Measurements from ENCODE around the gene AGAP2.

Gene AGAP2

GRCh38 chr12:57732726-57733593 is 5.6 kb downstream of the AGAP2 start:
- no peaks in the 10 kb centered on the region for H3K27me3 ChIP-seq (ENCODE audit: low read length)
- TF ChIP-seq EZH2phosphoT487 (conservative IDR thresholded peaks at IDR 0.05; ENCODE audit: low read length) (no peak), CTCF (IDR thresholded peaks at IDR 0.05; ENCODE audit: insufficient read depth, low read length, poor library complexity, severe bottlenecking) (no peak)
- no peak overlapping the region for H3K27ac ChIP-seq (ENCODE audit: low read depth, low read length)
- H3K9me2 ChIP-seq (replicated peaks; ENCODE audit: insufficient read depth, low read length) = no peaks in the 10 kb centered on the region
- H3K9ac ChIP-seq (ENCODE audit: low read length) = no peak overlapping the region
- peaks cover 3% of the 10 kb centered on the region; the same call in 1 of the 2 replicates for H3K36me3 ChIP-seq (ENCODE audit: low read length)
- H4K20me1 ChIP-seq (ENCODE audit: low read depth, low read length) = no peaks in the 10 kb centered on the region
- H3K9me3 ChIP-seq (ENCODE audit: insufficient read depth, low read length) = no peaks in the 10 kb centered on the region
- H3K4me3 ChIP-seq (ENCODE audit: insufficient read depth, low read length, poor library complexity, severe bottlenecking) = no peak overlapping the region
- no peaks in the 10 kb centered on the region for H3K79me2 ChIP-seq (ENCODE audit: insufficient read depth, low read length)
- H3F3A ChIP-seq (ENCODE audit: insufficient read depth) = no peaks in the 10 kb centered on the region
- H2AFZ ChIP-seq (ENCODE audit: low read depth, low read length, severe bottlenecking) = no peak overlapping the region
- no peak overlapping the region for H3K4me2 ChIP-seq (ENCODE audit: low read depth, low read length, poor library complexity, severe bottlenecking)

- Histone ChIP-seq H3K36me3 (ENCODE audit: low read length) (peaks cover 3% of the 10 kb centered on the region; the same call in 1 of the 2 replicates), H3K27ac (ENCODE audit: low read depth, low read length) (no peak overlapping the region), H4K20me1 (ENCODE audit: low read depth, low read length) (no peaks in the 10 kb centered on the region), H2AFZ (ENCODE audit: low read depth, low read length, severe bottlenecking) (no peak overlapping the region), H3K27me3 (ENCODE audit: low read length) (no peaks in the 10 kb centered on the region), H3K79me2 (ENCODE audit: insufficient read depth, low read length) (no peaks in the 10 kb centered on the region), H3K9me2 (replicated peaks; ENCODE audit: insufficient read depth, low read length) (no peaks in the 10 kb centered on the region), H3K4me3 (ENCODE audit: insufficient read depth, low read length, poor library complexity, severe bottlenecking) (no peak overlapping the region), H3F3A (ENCODE audit: insufficient read depth) (no peaks in the 10 kb centered on the region), H3K9me3 (ENCODE audit: insufficient read depth, low read length) (no peaks in the 10 kb centered on the region), H3K4me2 (ENCODE audit: low read depth, low read length, poor library complexity, severe bottlenecking) (no peak overlapping the region), H3K9ac (ENCODE audit: low read length) (no peak overlapping the region)
- TF ChIP-seq CTCF (IDR thresholded peaks at IDR 0.05; ENCODE audit: insufficient read depth, low read length, poor library complexity, severe bottlenecking) (no peak), EZH2phosphoT487 (conservative IDR thresholded peaks at IDR 0.05; ENCODE audit: low read length) (no peak)
Observed at GRCh38 chr12:57732270-57732669, 6.3 kb downstream of the AGAP2 start.

GRCh38 chr12:57731411-57732080 is 7.0 kb downstream of the AGAP2 start:
- Histone ChIP-seq H3K27ac (ENCODE audit: low read depth, low read length) (no peak overlapping the region), H3K27me3 (ENCODE audit: low read length) (no peaks in the 10 kb centered on the region), H3K79me2 (ENCODE audit: insufficient read depth, low read length) (no peaks in the 10 kb centered on the region), H3K36me3 (ENCODE audit: low read length) (peaks cover 3% of the 10 kb centered on the region; the same call in 1 of the 2 replicates), H3K4me3 (ENCODE audit: insufficient read depth, low read length, poor library complexity, severe bottlenecking) (no peak overlapping the region), H3F3A (ENCODE audit: insufficient read depth) (no peaks in the 10 kb centered on the region), H2AFZ (ENCODE audit: low read depth, low read length, severe bottlenecking) (no peak overlapping the region), H3K9me2 (replicated peaks; ENCODE audit: insufficient read depth, low read length) (no peaks in the 10 kb centered on the region), H3K4me2 (ENCODE audit: low read depth, low read length, poor library complexity, severe bottlenecking) (no peak overlapping the region), H4K20me1 (ENCODE audit: low read depth, low read length) (no peaks in the 10 kb centered on the region), H3K9me3 (ENCODE audit: insufficient read depth, low read length) (no peaks in the 10 kb centered on the region), H3K9ac (ENCODE audit: low read length) (no peak overlapping the region)
- TF ChIP-seq CTCF (IDR thresholded peaks at IDR 0.05; ENCODE audit: insufficient read depth, low read length, poor library complexity, severe bottlenecking) (no peak), EZH2phosphoT487 (conservative IDR thresholded peaks at IDR 0.05; ENCODE audit: low read length) (no peak)

Measured in SU-DHL-6 (cell line).